ENCODE data around the gene MTCL1.

MTCL1 gene

DNA sequence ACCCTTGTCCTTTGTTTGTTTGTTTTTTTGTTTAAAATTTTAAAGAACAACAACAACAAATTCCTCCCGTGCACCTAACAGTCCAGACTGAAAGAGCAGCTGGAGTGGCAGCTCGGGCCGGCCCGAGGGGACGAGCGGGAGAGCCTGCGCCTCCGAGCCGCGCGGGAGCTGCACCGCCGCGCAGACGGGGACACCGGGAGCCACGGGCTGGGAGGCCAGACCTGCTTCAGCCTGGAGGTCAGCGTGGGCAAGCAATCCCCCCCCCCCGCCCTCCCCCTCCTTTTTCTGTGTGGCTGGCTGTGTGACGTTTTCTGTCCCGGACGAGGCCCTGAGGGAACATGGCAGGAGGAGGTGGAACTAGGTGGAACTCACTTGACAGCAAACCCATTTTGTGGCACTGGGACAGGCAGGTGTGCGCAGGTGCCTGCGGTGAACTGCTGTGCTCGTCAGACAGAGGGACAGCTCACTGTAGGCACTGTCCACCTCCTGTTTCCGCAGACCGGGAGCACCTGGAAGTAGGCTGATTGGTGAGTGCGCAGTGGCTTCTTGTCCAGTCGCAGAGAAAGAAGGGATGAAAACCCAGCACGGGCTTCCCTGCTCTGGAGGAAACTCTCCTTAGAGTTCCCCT is 80.6 kb downstream of the MTCL1 start:
- DNase-seq (ENCODE audit: low read depth in 2 of 2): no peak
- H3K4me3 ChIP-seq (replicated peaks in 1 of 2; ENCODE audit: low read depth in 2 of 2, low read length in 2 of 2): no peak overlapping the region
- TF ChIP-seq, protein P1, sequence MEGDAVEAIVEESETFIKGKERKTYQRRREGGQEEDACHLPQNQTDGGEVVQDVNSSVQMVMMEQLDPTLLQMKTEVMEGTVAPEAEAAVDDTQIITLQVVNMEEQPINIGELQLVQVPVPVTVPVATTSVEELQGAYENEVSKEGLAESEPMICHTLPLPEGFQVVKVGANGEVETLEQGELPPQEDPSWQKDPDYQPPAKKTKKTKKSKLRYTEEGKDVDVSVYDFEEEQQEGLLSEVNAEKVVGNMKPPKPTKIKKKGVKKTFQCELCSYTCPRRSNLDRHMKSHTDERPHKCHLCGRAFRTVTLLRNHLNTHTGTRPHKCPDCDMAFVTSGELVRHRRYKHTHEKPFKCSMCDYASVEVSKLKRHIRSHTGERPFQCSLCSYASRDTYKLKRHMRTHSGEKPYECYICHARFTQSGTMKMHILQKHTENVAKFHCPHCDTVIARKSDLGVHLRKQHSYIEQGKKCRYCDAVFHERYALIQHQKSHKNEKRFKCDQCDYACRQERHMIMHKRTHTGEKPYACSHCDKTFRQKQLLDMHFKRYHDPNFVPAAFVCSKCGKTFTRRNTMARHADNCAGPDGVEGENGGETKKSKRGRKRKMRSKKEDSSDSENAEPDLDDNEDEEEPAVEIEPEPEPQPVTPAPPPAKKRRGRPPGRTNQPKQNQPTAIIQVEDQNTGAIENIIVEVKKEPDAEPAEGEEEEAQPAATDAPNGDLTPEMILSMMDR (IDR thresholded peaks at IDR 0.05; ENCODE audit: low read depth, low read length): no peak

DNA sequence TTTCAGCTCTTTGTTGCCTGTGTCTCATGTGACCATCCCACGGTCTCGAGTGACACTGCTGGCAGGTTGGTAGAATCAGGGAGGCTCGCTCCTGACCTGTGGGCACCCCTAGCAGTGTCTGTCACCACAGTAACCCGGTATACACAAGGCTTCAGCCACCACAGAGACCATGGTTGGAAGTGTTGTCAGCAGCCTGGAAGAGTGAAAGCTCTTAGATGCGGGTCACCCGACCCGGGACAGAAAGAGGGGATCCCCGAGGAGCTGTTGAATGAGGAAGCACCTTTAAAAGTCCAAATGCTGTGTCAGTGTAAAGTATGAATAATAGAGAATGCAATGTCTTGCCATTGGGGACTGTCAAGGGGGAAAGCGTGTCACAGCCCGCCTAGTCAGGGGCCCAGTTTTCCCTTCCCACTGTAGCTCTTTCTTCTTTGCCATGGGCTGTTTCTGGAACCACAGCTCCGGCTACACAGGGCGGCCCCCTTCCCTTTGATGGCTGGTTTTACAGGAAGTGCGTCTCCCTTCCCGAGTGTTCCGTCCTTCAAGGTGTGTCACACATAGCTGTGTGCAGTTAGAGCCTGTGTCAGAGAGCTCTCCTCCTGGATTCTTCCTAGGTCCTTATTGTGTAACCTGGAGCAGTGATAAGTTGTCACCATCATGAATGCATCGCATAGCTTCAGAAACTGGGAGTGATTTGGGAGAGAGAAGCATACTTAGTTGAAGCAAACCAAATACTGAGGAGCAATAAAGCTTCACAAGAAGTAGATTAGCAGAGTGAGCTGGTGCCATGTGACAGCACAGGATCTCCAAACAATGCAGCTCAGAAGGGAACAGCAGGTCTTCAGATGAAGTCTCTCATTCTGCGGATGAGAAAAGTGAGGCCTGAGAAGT is 81.4 kb downstream of the MTCL1 start:
- no peak overlapping the region for H3K4me3 ChIP-seq (replicated peaks in 1 of 2; ENCODE audit: low read depth in 2 of 2, low read length in 2 of 2)
- DNase-seq (ENCODE audit: low read depth in 2 of 2): no peak
- TF ChIP-seq, protein P1 (IDR thresholded peaks at IDR 0.05; ENCODE audit: low read depth, low read length): no peak

DNA sequence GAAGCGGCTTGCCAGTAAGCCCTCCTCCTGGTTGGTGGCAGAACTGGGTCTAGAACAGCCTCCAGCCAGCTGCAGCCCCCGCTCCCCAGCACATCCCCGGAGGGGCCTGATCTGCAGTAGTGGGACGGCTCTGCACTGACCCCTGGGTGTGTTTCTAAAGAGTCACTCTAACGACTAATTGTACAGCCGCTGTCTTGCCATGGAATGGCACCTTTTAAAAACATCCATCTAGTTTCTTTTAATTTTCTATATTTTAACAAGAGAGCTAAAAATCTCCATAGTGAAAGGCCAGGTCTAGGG is 82.0 kb downstream of the MTCL1 start:
- TF ChIP-seq, protein P1 (IDR thresholded peaks at IDR 0.05; ENCODE audit: low read depth, low read length): no peak
- no peak for DNase-seq (ENCODE audit: low read depth in 2 of 2)
- no peak overlapping the region for H3K4me3 ChIP-seq (replicated peaks in 1 of 2; ENCODE audit: low read depth in 2 of 2, low read length in 2 of 2)

DNA sequence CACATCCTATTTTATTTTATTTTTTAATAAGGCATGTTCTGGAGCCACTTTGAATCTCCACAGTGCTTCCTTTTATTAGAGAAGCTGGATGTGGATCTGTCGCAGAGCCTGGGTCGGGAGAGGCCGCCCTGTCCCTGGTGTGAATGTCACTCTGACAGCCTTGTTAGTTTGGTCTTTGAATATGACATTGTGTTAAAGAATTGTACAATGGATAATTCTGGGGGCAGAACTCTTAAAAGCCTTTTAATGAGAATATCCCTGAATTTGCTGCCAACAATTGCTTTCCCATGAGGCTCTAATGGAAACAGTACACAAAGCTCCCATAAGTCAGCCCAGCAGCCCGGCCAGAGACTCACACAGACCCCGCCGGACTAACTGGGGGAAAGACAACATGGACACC is 82.4 kb downstream of the MTCL1 start:
- no peak overlapping the region for H3K4me3 ChIP-seq (replicated peaks in 1 of 2; ENCODE audit: low read depth in 2 of 2, low read length in 2 of 2)
- no peak for DNase-seq (ENCODE audit: low read depth in 2 of 2)
- TF ChIP-seq, protein P1 (IDR thresholded peaks at IDR 0.05; ENCODE audit: low read depth, low read length): no peak

DNA sequence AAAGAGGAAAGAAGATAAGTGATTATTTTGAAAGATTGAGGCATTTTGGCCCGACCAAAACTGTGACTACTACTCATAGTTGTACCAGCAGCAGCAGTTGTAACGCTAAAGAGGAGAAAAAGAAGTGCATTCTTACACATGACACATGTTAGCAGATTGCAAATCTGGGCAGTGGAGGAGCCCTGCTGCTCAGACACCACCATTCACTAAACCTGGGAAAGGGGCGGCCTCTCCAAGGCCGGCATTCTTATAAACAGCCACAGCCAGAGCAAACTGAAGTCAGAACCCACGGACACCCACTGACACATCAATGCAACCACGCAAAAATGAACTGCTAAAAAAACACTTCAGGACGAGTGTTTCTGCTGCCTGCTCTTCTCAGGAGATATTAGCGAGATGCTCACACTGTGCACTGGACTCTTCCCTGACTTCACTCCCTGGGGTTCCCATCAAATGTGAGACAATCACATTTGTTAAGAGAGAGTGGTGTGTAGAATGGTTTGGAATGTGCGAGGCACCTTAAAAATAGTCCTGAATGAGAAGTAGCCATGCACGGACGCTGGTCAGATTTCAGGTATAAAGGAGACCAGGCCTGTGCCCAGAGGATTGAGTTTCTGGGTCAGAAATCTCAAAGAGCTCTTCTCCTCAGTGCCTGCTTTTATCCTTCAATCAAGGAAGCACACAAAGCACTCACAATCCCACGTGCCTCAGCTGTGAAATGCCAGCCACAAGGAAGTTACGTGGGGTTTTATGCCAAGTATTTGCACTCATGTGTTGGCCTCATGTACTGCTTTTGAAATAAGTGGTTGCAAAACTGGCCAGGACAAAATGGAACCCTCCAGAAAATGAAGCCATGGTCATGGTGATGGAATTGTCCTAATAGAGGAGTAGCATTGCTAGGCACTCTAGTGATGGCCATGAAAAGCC is 83.4 kb downstream of the MTCL1 start:
- no peak for DNase-seq (ENCODE audit: low read depth in 2 of 2)
- TF ChIP-seq, protein P1 (IDR thresholded peaks at IDR 0.05; ENCODE audit: low read depth, low read length): no peak
- H3K4me3 ChIP-seq (replicated peaks in 1 of 2; ENCODE audit: low read depth in 2 of 2, low read length in 2 of 2): no peak overlapping the region

DNA sequence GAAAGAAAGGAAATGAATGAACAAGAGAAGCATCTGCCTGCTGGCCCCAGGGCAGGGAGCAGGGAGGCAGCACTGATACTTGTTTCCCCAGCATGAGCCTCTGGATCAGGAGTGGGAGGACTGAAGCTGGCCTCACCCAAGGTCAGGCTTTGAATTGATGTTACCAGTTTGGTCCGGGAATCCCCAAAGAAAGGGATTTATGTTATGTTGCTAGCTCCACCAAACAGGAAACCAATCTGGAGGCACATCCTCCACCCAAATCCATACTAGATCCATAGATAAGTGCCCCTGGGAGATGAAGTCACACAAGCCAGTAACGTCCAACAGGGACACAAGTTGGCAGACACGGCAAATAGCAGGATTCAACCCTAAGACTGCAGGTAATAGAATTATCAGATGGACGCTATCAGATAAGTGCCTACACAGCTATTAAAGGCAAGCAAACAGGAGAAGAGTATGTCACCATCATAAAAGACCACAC is 85.9 kb downstream of the MTCL1 start:
- no peak for DNase-seq (ENCODE audit: low read depth in 2 of 2)
- H3K4me3 ChIP-seq (replicated peaks in 1 of 2; ENCODE audit: low read depth in 2 of 2, low read length in 2 of 2): no peak overlapping the region
- TF ChIP-seq, protein P1 (IDR thresholded peaks at IDR 0.05; ENCODE audit: low read depth, low read length): no peak

All from cardiac fibroblast (primary cell).